Measurements from ENCODE around the gene PRTG. TPM values are rescaled to one million over a fixed set of nuclear protein-coding genes. Genes with fewer than 3 reads are reported as not detected.

The PRTG gene
- total and polyA plus RNA-seq, 10 of the 15 experiments (the other 5 are each of a cell fraction or from before 2014, with no cell fraction given) = under 0.01 to 0.25 TPM; not detected in 8

GRCh38 chr15:55627730-55628368 is 115.1 kb downstream of the PRTG start:
- Histone ChIP-seq H3K79me2 (ENCODE audit: control insufficient read depth, insufficient read depth, low read length) (no peaks in the 10 kb centered on the region), H3K4me3 (no peak overlapping the region), H4K20me1 (ENCODE audit: control insufficient read depth, insufficient read depth) (no peaks in the 10 kb centered on the region), H3K9ac (ENCODE audit: control insufficient read depth, insufficient read depth, low read length) (no peak overlapping the region), H2AFZ (ENCODE audit: control insufficient read depth, low read depth, low read length) (no peak overlapping the region), H3K36me3 (ENCODE audit: control insufficient read depth in 2 of 2, insufficient read depth in 2 of 2, low read length in 1 of 2) (no peaks in the 10 kb centered on the region), H3K9me3 (replicated peaks; ENCODE audit: control insufficient read depth, insufficient read depth, low read length) (no peaks in the 10 kb centered on the region), H3K4me1 (ENCODE audit: control insufficient read depth, insufficient read depth, low read length) (no peaks in the 10 kb centered on the region), H3K27ac (ENCODE audit: control insufficient read depth, insufficient read depth) (no peak overlapping the region), H3K4me2 (ENCODE audit: control insufficient read depth, insufficient read depth) (no peak overlapping the region), H3K27me3 (replicated peaks in 1 of 2; ENCODE audit: control insufficient read depth in 2 of 2, insufficient read depth in 2 of 2, low read length in 1 of 2) (no peaks in the 10 kb centered on the region)
- ChIA-PET RAD21 (ENCODE audit: unreplicated experiment) (no interaction called here), POLR2A (no interaction called here), CTCF (no interaction called here), SMC1A (ENCODE audit: uncharacterized antibody, unreplicated experiment) (no interaction called here)
- in situ Hi-C loops (cut with MboI) = no loop called here
- TF ChIP-seq HSF1 (IDR thresholded peaks at IDR 0.05; ENCODE audit: low read depth, low read length) = no peak
- TF ChIP-seq MTA3 (IDR thresholded peaks at IDR 0.05; ENCODE audit: borderline replicate concordance, low read length) = no peak
- TF ChIP-seq RFX5 (IDR thresholded peaks at IDR 0.05; ENCODE audit: low read depth, low read length) = no peak
- TF ChIP-seq TAF1 (IDR thresholded peaks at IDR 0.05; ENCODE audit: borderline replicate concordance, low read depth, low read length) = no peak
- TF ChIP-seq ZSCAN29 (IDR thresholded peaks at IDR 0.05) = no peak
- no peak for TF ChIP-seq EP300 (IDR thresholded peaks at IDR 0.05; ENCODE audit: borderline replicate concordance in 1 of 2, control insufficient read depth in 1 of 2, low read depth in 2 of 2, low read length in 2 of 2)
- no peak for TF ChIP-seq SREBF2 (IDR thresholded peaks at IDR 0.05; ENCODE audit: low read length)
- TF ChIP-seq NFXL1 (IDR thresholded peaks at IDR 0.05; ENCODE audit: borderline replicate concordance) = no peak
- TF ChIP-seq ZZZ3 (IDR thresholded peaks at IDR 0.05; ENCODE audit: control insufficient read depth, insufficient read length, low read depth) = no peak
- no peak for TF ChIP-seq ATF7 (IDR thresholded peaks at IDR 0.05; ENCODE audit: low read depth)
- TF ChIP-seq HCFC1 (IDR thresholded peaks at IDR 0.05; ENCODE audit: low read length) = no peak
- no peak for TF ChIP-seq JUNB (IDR thresholded peaks at IDR 0.05)
- no peak for TF ChIP-seq EGR1 (IDR thresholded peaks at IDR 0.05; ENCODE audit: borderline replicate concordance in 1 of 2, low read depth in 2 of 2, low read length in 2 of 2)
- no peak for TF ChIP-seq POLR2A (IDR thresholded peaks at IDR 0.05; ENCODE audit: low read depth, low read length)
- no peak for TF ChIP-seq SREBF1 (IDR thresholded peaks at IDR 0.05; ENCODE audit: low read length)
- no peak for TF ChIP-seq CREM (IDR thresholded peaks at IDR 0.05; ENCODE audit: low read depth)
- no peak for TF ChIP-seq ZNF274 (IDR thresholded peaks at IDR 0.05; ENCODE audit: insufficient read depth, insufficient read length)
- no peak for TF ChIP-seq E2F8 (IDR thresholded peaks at IDR 0.05; ENCODE audit: low read depth, partially characterized antibody)
- TF ChIP-seq BCLAF1 (IDR thresholded peaks at IDR 0.05) = no peak
- WGBS (ENCODE audit: insufficient coverage, insufficient replicate concordance, low lambda C conversion rate, missing lambda C conversion rate) = 21% methylated on average over 7 of the region's 7 CpGs
- ATAC-seq (no peak; the same call in 2 of the 3 replicates), FAIRE-seq (no peak), DNase-seq (ENCODE audit: low read depth, low spot score) (no peak)
- BruUV-seq (replicated peaks) = no TSS peak
- intact Hi-C loops (cut with micrococcal nuclease; ENCODE audit: unreplicated experiment) = no loop called here
